CD4-positive, alpha-beta memory T cell (primary cell): ENCODE measurements around the gene AP4B1. TPM values are rescaled to one million over a fixed set of nuclear protein-coding genes. Genes with fewer than 3 reads are reported as not detected.
"Not testable (repeated sequence)": the region's sequence is repeated elsewhere in the genome, so short reads cannot be mapped to it uniquely, and the experiment has no call there.

Experiments used
- CTCF ChIA-PET: fragments of 350-600 bp; sonication (Branson Sonifier 250); formaldehyde crosslinking; loops from one replicate; lab custom pipeline; 2021; ENCODE audit warnings: inconsistent platforms; ENCODE audit not compliant: partially characterized antibody; lab: Charles Lee
- POLR2A ChIA-PET: fragments of 350-600 bp; sonication (Branson Sonifier 250); formaldehyde crosslinking; loops from one replicate; lab custom pipeline; 2021; ENCODE audit not compliant: partially characterized antibody; lab: Charles Lee
- DNase-seq, 5 donors: peaks; one replicate each; pipeline versions ENCODE4 v3.0.0 to v3.0.0-alpha.2; 2020 to 2022; ENCODE audit warnings: mixed read lengths in 1 of 5
- H3K27ac ChIP-seq: one replicate; pipeline ENCODE4 v1.7.0; 2013; ENCODE audit warnings: low read depth, low read length
- H3K27me3 ChIP-seq: 2 replicates; pipeline ENCODE4 v1.7.0; 2013; ENCODE audit warnings: mild to moderate bottlenecking, low read length, moderate library complexity; ENCODE audit not compliant: insufficient read depth
- H3K36me3 ChIP-seq: 2 replicates; pipeline ENCODE4 v1.7.0; 2013; ENCODE audit warnings: mild to moderate bottlenecking, low read length, moderate library complexity; ENCODE audit not compliant: insufficient read depth
- H3K4me1 ChIP-seq: 2 replicates; pipeline ENCODE4 v1.7.0; 2013; ENCODE audit warnings: mild to moderate bottlenecking, low read length, moderate library complexity; ENCODE audit not compliant: insufficient read depth
- H3K4me3 ChIP-seq, 2 donors: one replicate each; pipeline ENCODE4 v1.7.0; 2013; ENCODE audit warnings: low read length in 2 of 2, mild to moderate bottlenecking in 1 of 2
- H3K9me3 ChIP-seq, 2 donors: one replicate each; pipeline ENCODE4 v1.7.0; 2013; ENCODE audit warnings: low read length in 2 of 2, control low read depth in 1 of 2; ENCODE audit not compliant: control insufficient read depth in 1 of 2
- H3K27ac Mint-ChIP-seq, 7 donors: one replicate each; pipeline ENCODE4 v1.8.0; 2020 to 2021; ENCODE audit warnings: mixed read lengths in 7 of 7, mild to moderate bottlenecking in 6 of 7, inconsistent platforms in 3 of 7, moderate library complexity in 3 of 7
- H3K27me3 Mint-ChIP-seq, 2 donors: one replicate each; pipeline ENCODE4 v1.8.0; 2020 to 2021; ENCODE audit warnings: mixed read lengths in 2 of 2
- H3K36me3 Mint-ChIP-seq, 2 donors: one replicate each; pipeline ENCODE4 v1.8.0; 2020 to 2021; ENCODE audit warnings: mixed read lengths in 2 of 2, inconsistent platforms in 1 of 2, mild to moderate bottlenecking in 1 of 2
- H3K4me1 Mint-ChIP-seq, 4 donors: one replicate each; pipeline ENCODE4 v1.8.0; 2020 to 2021; ENCODE audit warnings: mixed read lengths in 4 of 4, mild to moderate bottlenecking in 1 of 4
- H3K4me3 Mint-ChIP-seq, 8 donors: one replicate each; pipeline ENCODE4 v1.8.0; 2020 to 2021; ENCODE audit warnings: mixed read lengths in 8 of 8, mild to moderate bottlenecking in 7 of 8, moderate library complexity in 6 of 8, inconsistent platforms in 3 of 8
- H3K9me3 Mint-ChIP-seq, 8 donors: one replicate each; pipeline ENCODE4 v1.8.0; 2020 to 2021; ENCODE audit warnings: mixed read lengths in 8 of 8, mild to moderate bottlenecking in 5 of 8, inconsistent platforms in 3 of 8, moderate library complexity in 1 of 8
- intact Hi-C: fragments of 100-400 bp; cut with micrococcal nuclease; formaldehyde crosslinking; loops from one replicate; pipeline ENCODE4 v1.15.1; 2023
- polyA plus RNA-seq, 2 donors: library from polyadenylated mRNA; unstranded; fragments of 300-500 nt; fragmentation: Illumina TruSeq; gene quantifications; one replicate each; pipeline ENCODE4 v1.2.3, GENCODE V29; 2021
- total RNA-seq, 2 experiments: library from RNA; stranded (reverse); gene quantifications; one replicate each; pipeline ENCODE4 v1.2.3, GENCODE V29; 2021

AP4B1 gene
- total and polyA plus RNA-seq, 4 experiments from 2014 or later, result 8.9 to 75.5 (median 43.7) TPM

- H3K27me3 ChIP-seq, result no peaks in the 10 kb centered on the region
- intact Hi-C loops, result no loop called here
- H3K36me3 ChIP-seq, result peaks cover 25% of the 10 kb centered on the region
- H3K27me3 Mint-ChIP-seq, result no peaks in the 10 kb centered on the region
- no peak overlapping the region for H3K4me3 Mint-ChIP-seq
- H3K4me1 Mint-ChIP-seq, result peaks cover 23 to 38% (median 32%) of the 10 kb centered on the region in 4 donors
- DNase-seq, result no peak
- ChIA-PET CTCF (interaction anchor here (0.6 to 1.2 kb wide), 2 partner anchors 35 to 81 kb away, joined by 3 read pairs; no protein-coding TSS in a partner anchor), POLR2A (no interaction called here)
- H3K27ac Mint-ChIP-seq, result peak overlapping the region in 3 of 7 donors; percentile 36 to 89 (median 75)
- H3K9me3 ChIP-seq, result no peaks in the 10 kb centered on the region
- H3K4me3 ChIP-seq, result no peak overlapping the region
- no peak overlapping the region for H3K27ac ChIP-seq
- H3K4me1 ChIP-seq, result peaks cover 24% of the 10 kb centered on the region
- H3K36me3 Mint-ChIP-seq, result peaks cover 40 to 59% of the 10 kb centered on the region in 2 donors
- H3K9me3 Mint-ChIP-seq, result no peaks in the 10 kb centered on the region
Measured at GRCh38 chr1:113858418-113858817, 46.2 kb downstream of the AP4B1 start.

DNA sequence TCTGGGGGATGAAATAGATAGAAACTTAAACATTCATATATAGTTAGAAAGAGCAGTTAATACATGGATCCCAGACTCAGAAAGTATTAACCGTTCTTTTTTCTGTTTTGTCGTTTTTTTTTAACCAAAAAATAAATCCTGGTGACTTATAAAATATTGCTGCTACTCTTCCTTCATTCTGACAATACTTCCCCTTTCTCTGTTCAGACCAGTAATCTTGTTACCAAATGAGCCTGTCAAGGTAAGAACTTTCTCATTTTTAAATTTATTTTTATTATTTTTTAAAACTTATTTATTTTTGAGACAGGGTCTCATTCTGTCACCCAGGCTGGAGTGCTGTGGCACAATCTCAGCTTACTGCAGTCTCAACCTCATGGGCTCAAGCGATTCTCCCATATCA is 46.8 kb downstream of the AP4B1 start:
- no peak for DNase-seq
- intact Hi-C loops, result no loop called here
- H3K4me3 ChIP-seq, result no peak overlapping the region
- Mint-ChIP-seq H3K9me3 (no peaks in the 10 kb centered on the region), H3K36me3 (peaks cover 36 to 55% of the 10 kb centered on the region in 2 donors), H3K27me3 (no peaks in the 10 kb centered on the region), H3K27ac (peak overlapping the region in 1 of 7 donors; percentile 42), H3K4me3 (no peak overlapping the region), H3K4me1 (peaks cover 20 to 35% (median 28%) of the 10 kb centered on the region in 4 donors)
- POLR2A ChIA-PET, result no interaction called here
- no peaks in the 10 kb centered on the region for H3K27me3 ChIP-seq
- peaks cover 25% of the 10 kb centered on the region for H3K36me3 ChIP-seq
- no peak overlapping the region for H3K27ac ChIP-seq
- peaks cover 24% of the 10 kb centered on the region for H3K4me1 ChIP-seq
- H3K9me3 ChIP-seq, result no peaks in the 10 kb centered on the region
- CTCF ChIA-PET, result interaction anchor here (0.9 kb wide), 1 partner anchor 23 kb away, joined by 3 read pairs; no protein-coding TSS in a partner anchor

GRCh38 chr1:113856401-113856790 is 48.2 kb downstream of the AP4B1 start:
- intact Hi-C loops, result no loop called here

GRCh38 chr1:113855630-113856400 is 48.8 kb downstream of the AP4B1 start:
- H3K27ac ChIP-seq, result no peak overlapping the region
- H3K4me3 ChIP-seq, result no peak overlapping the region
- no peak for DNase-seq
- POLR2A ChIA-PET, result no interaction called here
- Mint-ChIP-seq H3K27me3 (no peaks in the 10 kb centered on the region), H3K4me1 (peaks cover 12 to 28% (median 20%) of the 10 kb centered on the region in 4 donors), H3K9me3 (no peaks in the 10 kb centered on the region), H3K27ac (peak overlapping the region in 5 of 7 donors; percentile 52 to 85 (median 68)), H3K36me3 (peaks cover 38 to 60% of the 10 kb centered on the region in 2 donors), H3K4me3 (no peak overlapping the region)
- no peaks in the 10 kb centered on the region for H3K27me3 ChIP-seq
- intact Hi-C loops, result no loop called here
- peaks cover 25% of the 10 kb centered on the region for H3K36me3 ChIP-seq
- peaks cover 23% of the 10 kb centered on the region for H3K4me1 ChIP-seq
- CTCF ChIA-PET, result no interaction called here
- no peaks in the 10 kb centered on the region for H3K9me3 ChIP-seq

More at GRCh38 chr1:113856401-113856790, 48.2 kb downstream of the AP4B1 start:
- Histone ChIP-seq H3K4me1 (peaks cover 24% of the 10 kb centered on the region), H3K4me3 (no peak overlapping the region), H3K27ac (no peak overlapping the region), H3K36me3 (peaks cover 25% of the 10 kb centered on the region), H3K27me3 (no peaks in the 10 kb centered on the region), H3K9me3 (no peaks in the 10 kb centered on the region)
- Mint-ChIP-seq H3K9me3 (no peaks in the 10 kb centered on the region), H3K27me3 (no peaks in the 10 kb centered on the region), H3K27ac (peak overlapping the region in 3 of 7 donors; percentile 29 to 85 (median 71)), H3K4me1 (peaks cover 12 to 29% (median 22%) of the 10 kb centered on the region in 4 donors), H3K4me3 (no peak overlapping the region), H3K36me3 (peaks cover 36 to 58% of the 10 kb centered on the region in 2 donors)
- ChIA-PET POLR2A (no interaction called here), CTCF (no interaction called here)
- DNase-seq, result no peak

DNA sequence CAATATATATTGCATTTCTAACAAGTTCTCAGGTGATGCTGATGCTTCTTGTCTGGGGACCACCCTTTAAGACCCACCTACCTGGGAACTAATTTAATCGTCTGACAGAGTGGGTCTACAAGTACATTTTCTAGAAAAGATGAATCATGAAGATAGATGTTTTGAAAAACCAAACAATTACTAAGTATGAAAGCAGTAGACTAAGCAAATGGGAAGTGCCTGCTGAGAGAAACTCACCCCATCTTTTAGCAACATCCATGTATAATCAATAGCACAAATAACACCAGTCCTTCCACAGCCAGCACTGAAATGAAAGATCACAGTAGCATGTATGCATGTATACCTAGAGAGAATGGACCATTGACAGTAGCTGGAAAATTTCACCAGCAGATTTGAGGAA is 50.4 kb downstream of the AP4B1 start:
- Mint-ChIP-seq H3K9me3 (no peaks in the 10 kb centered on the region), H3K36me3 (peaks cover 48 to 63% of the 10 kb centered on the region in 2 donors), H3K4me3 (no peak overlapping the region), H3K27me3 (no peaks in the 10 kb centered on the region), H3K27ac (peak overlapping the region in 5 of 7 donors; percentile 11 to 65 (median 43)), H3K4me1 (peaks cover 14 to 23% (median 19%) of the 10 kb centered on the region in 4 donors)
- peaks cover 15% of the 10 kb centered on the region for H3K4me1 ChIP-seq
- POLR2A ChIA-PET, result no interaction called here
- peaks cover 25% of the 10 kb centered on the region for H3K36me3 ChIP-seq
- CTCF ChIA-PET, result no interaction called here
- intact Hi-C loops, result no loop called here
- no peak overlapping the region for H3K4me3 ChIP-seq
- no peaks in the 10 kb centered on the region for H3K27me3 ChIP-seq
- no peak for DNase-seq
- H3K27ac ChIP-seq, result no peak overlapping the region
- no peaks in the 10 kb centered on the region for H3K9me3 ChIP-seq

DNA sequence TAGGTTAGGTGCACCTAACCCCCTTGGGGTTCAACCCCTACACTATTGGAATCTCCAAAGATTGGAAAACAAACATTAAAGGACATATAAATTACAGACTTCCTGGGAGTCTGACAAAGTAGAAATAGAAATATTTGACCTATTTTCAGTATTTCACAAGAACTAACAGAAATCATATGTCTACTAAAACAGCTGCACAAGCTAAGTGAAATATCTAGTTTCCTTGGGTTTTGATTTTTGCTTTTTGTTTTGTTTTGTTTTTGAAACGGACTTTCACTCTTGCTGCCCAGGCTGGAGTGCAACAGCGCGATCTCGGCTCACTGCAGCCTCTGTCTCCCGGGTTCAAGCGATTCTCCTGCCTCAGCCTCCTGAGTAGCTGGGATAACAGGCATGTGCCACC is 51.9 kb downstream of the AP4B1 start:
- H3K27me3 ChIP-seq, H3K4me3 ChIP-seq, H3K27me3 Mint-ChIP-seq, H3K4me3 Mint-ChIP-seq, H3K9me3 ChIP-seq, CTCF ChIA-PET, H3K9me3 Mint-ChIP-seq, DNase-seq, intact Hi-C loops, H3K27ac ChIP-seq, POLR2A ChIA-PET: not testable (repeated sequence)
- peak overlapping the region in 4 of 7 donors; percentile 18 to 75 (median 33) for H3K27ac Mint-ChIP-seq
- peaks cover 11 to 18% (median 15%) of the 10 kb centered on the region in 4 donors for H3K4me1 Mint-ChIP-seq
- H3K36me3 Mint-ChIP-seq, result peaks cover 53 to 56% of the 10 kb centered on the region in 2 donors
- Histone ChIP-seq H3K4me1 (peaks cover 11% of the 10 kb centered on the region), H3K36me3 (peaks cover 25% of the 10 kb centered on the region)

- no peak overlapping the region for H3K27ac ChIP-seq
- peaks cover 11% of the 10 kb centered on the region for H3K4me1 ChIP-seq
- H3K9me3 Mint-ChIP-seq, result peaks cover 0 to 11% (median 4%) of the 10 kb centered on the region in 8 donors
- POLR2A ChIA-PET, result interaction anchor here (0.6 to 2.1 kb wide), 10 partner anchors 17 to 492 kb away, joined by 3 to 11 read pairs (median 3); partner anchors contain the start of genes AP4B1, HIPK1 and RSBN1
- H3K9me3 ChIP-seq, result no peaks in the 10 kb centered on the region
- peak overlapping the region in 4 of 8 donors; percentile 8 to 74 (median 58) for H3K4me3 Mint-ChIP-seq
- DNase-seq, result peak in 2 of 5 donors; percentile 11 to 21
- CTCF ChIA-PET, result interaction anchor here (0.8 to 1.3 kb wide), 6 partner anchors 9 to 28 kb away, joined by 3 to 5 read pairs (median 3); no protein-coding TSS in a partner anchor
- H3K4me3 ChIP-seq, result no peak overlapping the region
- intact Hi-C loops, result no loop called here
- peaks cover 7% of the 10 kb centered on the region for H3K36me3 ChIP-seq
- H3K4me1 Mint-ChIP-seq, result peaks cover 12 to 18% (median 15%) of the 10 kb centered on the region in 4 donors
- no peaks in the 10 kb centered on the region for H3K27me3 Mint-ChIP-seq
- H3K27me3 ChIP-seq, result no peaks in the 10 kb centered on the region
- H3K36me3 Mint-ChIP-seq, result peaks cover 55% of the 10 kb centered on the region in 2 donors
- H3K27ac Mint-ChIP-seq, result peak overlapping the region; percentile 40 to 88 (median 77)
Measured at GRCh38 chr1:113850127-113850796, 54.3 kb downstream of the AP4B1 start.
